ENCODE measurements around the gene TSPAN17. TPM values are rescaled to one million over a fixed set of nuclear protein-coding genes. Genes with fewer than 3 reads are reported as not detected.

Gene TSPAN17
- total RNA-seq, 2 donors from 2014 or later: 14.2 to 19.3 TPM

GRCh38 chr5:176676361-176676824 lies 29.1 kb downstream of the TSPAN17 start:
- H3K27ac Mint-ChIP-seq: no peak overlapping the region
- no peak for DNase-seq
- H3K36me3 Mint-ChIP-seq (ENCODE audit: low read depth): peaks cover 9% of the 10 kb centered on the region
- H3K9me3 ChIP-seq (ENCODE audit: control insufficient read depth, low read length, poor library complexity, severe bottlenecking): no peaks in the 10 kb centered on the region
- no peak overlapping the region for H3K4me3 Mint-ChIP-seq
- no peak for ATAC-seq
- peaks cover 72% of the 10 kb centered on the region for H3K27me3 Mint-ChIP-seq
- peaks cover 6% of the 10 kb centered on the region for H3K4me1 Mint-ChIP-seq

GRCh38 chr5:176677209-176677939 lies 30.1 kb downstream of the TSPAN17 start:
- Mint-ChIP-seq H3K4me3 (no peak overlapping the region), H3K4me1 (peaks cover 6% of the 10 kb centered on the region), H3K27ac (no peak overlapping the region), H3K27me3 (peaks cover 72% of the 10 kb centered on the region), H3K36me3 (ENCODE audit: low read depth) (peaks cover 12% of the 10 kb centered on the region)
- DNase-seq (no peak), ATAC-seq (no peak)
- H3K9me3 ChIP-seq (ENCODE audit: control insufficient read depth, low read length, poor library complexity, severe bottlenecking): no peaks in the 10 kb centered on the region

- no peak for DNase-seq
- Mint-ChIP-seq H3K27me3 (peaks cover 72% of the 10 kb centered on the region), H3K4me1 (peaks cover 6% of the 10 kb centered on the region), H3K27ac (no peak overlapping the region), H3K36me3 (ENCODE audit: low read depth) (peaks cover 12% of the 10 kb centered on the region), H3K4me3 (no peak overlapping the region)
- no peak for ATAC-seq
- no peaks in the 10 kb centered on the region for H3K9me3 ChIP-seq (ENCODE audit: control insufficient read depth, low read length, poor library complexity, severe bottlenecking)
These were observed 31.3 kb downstream of the TSPAN17 start for GRCh38 chr5:176678584-176678983.

GRCh38 chr5:176679365-176680225 lies 32.3 kb downstream of the TSPAN17 start:
- ATAC-seq: no peak
- H3K27me3 Mint-ChIP-seq: peaks cover 72% of the 10 kb centered on the region
- no peak overlapping the region for H3K4me3 Mint-ChIP-seq
- H3K9me3 ChIP-seq (ENCODE audit: control insufficient read depth, low read length, poor library complexity, severe bottlenecking): no peaks in the 10 kb centered on the region
- DNase-seq: no peak
- H3K36me3 Mint-ChIP-seq (ENCODE audit: low read depth): peaks cover 12% of the 10 kb centered on the region
- H3K4me1 Mint-ChIP-seq: peaks cover 6% of the 10 kb centered on the region
- H3K27ac Mint-ChIP-seq: no peak overlapping the region

- Mint-ChIP-seq H3K27ac (no peak overlapping the region), H3K27me3 (peaks cover 72% of the 10 kb centered on the region)
- ATAC-seq: no peak
These were observed 32.9 kb downstream of the TSPAN17 start for GRCh38 chr5:176680226-176680563.

GRCh38 chr5:176682016-176682531 lies 34.8 kb downstream of the TSPAN17 start:
- no peaks in the 10 kb centered on the region for H3K9me3 ChIP-seq (ENCODE audit: control insufficient read depth, low read length, poor library complexity, severe bottlenecking)
- H3K4me1 Mint-ChIP-seq: peaks cover 6% of the 10 kb centered on the region
- H3K27ac Mint-ChIP-seq: no peak overlapping the region
- ATAC-seq (no peak), DNase-seq (no peak)
- no peak overlapping the region for H3K4me3 Mint-ChIP-seq
- peaks cover 60% of the 10 kb centered on the region for H3K27me3 Mint-ChIP-seq
- H3K36me3 Mint-ChIP-seq (ENCODE audit: low read depth): peaks cover 12% of the 10 kb centered on the region

More at GRCh38 chr5:176680226-176680563, 32.9 kb downstream of the TSPAN17 start:
- DNase-seq: no peak
- peaks cover 6% of the 10 kb centered on the region for H3K4me1 Mint-ChIP-seq
- no peaks in the 10 kb centered on the region for H3K9me3 ChIP-seq (ENCODE audit: control insufficient read depth, low read length, poor library complexity, severe bottlenecking)
- H3K36me3 Mint-ChIP-seq (ENCODE audit: low read depth): peaks cover 12% of the 10 kb centered on the region
- H3K4me3 Mint-ChIP-seq: no peak overlapping the region

- peaks cover 39% of the 10 kb centered on the region for H3K27me3 Mint-ChIP-seq
These were observed 37.7 kb downstream of the TSPAN17 start for GRCh38 chr5:176685010-176685409.

GRCh38 chr5:176687247-176687646 lies 40.0 kb downstream of the TSPAN17 start:
- no peak overlapping the region for H3K4me3 Mint-ChIP-seq

More at GRCh38 chr5:176685010-176685409, 37.7 kb downstream of the TSPAN17 start:
- no peak overlapping the region for H3K4me3 Mint-ChIP-seq
- no peak overlapping the region for H3K27ac Mint-ChIP-seq
- no peaks in the 10 kb centered on the region for H3K4me1 Mint-ChIP-seq
- peaks cover 3% of the 10 kb centered on the region for H3K36me3 Mint-ChIP-seq (ENCODE audit: low read depth)
- DNase-seq (no peak), ATAC-seq (no peak)
- no peaks in the 10 kb centered on the region for H3K9me3 ChIP-seq (ENCODE audit: control insufficient read depth, low read length, poor library complexity, severe bottlenecking)

GRCh38 chr5:176687881-176688280 lies 40.6 kb downstream of the TSPAN17 start:
- Mint-ChIP-seq H3K4me1 (peaks cover 3% of the 10 kb centered on the region), H3K27ac (no peak overlapping the region)

More at GRCh38 chr5:176687247-176687646, 40.0 kb downstream of the TSPAN17 start:
- H3K36me3 Mint-ChIP-seq (ENCODE audit: low read depth): peaks cover 3% of the 10 kb centered on the region
- no peaks in the 10 kb centered on the region for H3K9me3 ChIP-seq (ENCODE audit: control insufficient read depth, low read length, poor library complexity, severe bottlenecking)
- peaks cover 41% of the 10 kb centered on the region for H3K27me3 Mint-ChIP-seq
- H3K4me1 Mint-ChIP-seq: peaks cover under 1% of the 10 kb centered on the region
- DNase-seq (no peak), ATAC-seq (no peak)
- H3K27ac Mint-ChIP-seq: no peak overlapping the region

GRCh38 chr5:176690911-176691310 lies 43.6 kb downstream of the TSPAN17 start:
- no peak overlapping the region for H3K27ac Mint-ChIP-seq
- H3K9me3 ChIP-seq (ENCODE audit: control insufficient read depth, low read length, poor library complexity, severe bottlenecking): no peaks in the 10 kb centered on the region
- H3K36me3 Mint-ChIP-seq (ENCODE audit: low read depth): peaks cover 3% of the 10 kb centered on the region
- no peak overlapping the region for H3K4me3 Mint-ChIP-seq
- no peak for DNase-seq
- H3K27me3 Mint-ChIP-seq: peaks cover 60% of the 10 kb centered on the region
- H3K4me1 Mint-ChIP-seq: peaks cover 6% of the 10 kb centered on the region
- no peak for ATAC-seq

More at GRCh38 chr5:176687881-176688280, 40.6 kb downstream of the TSPAN17 start:
- DNase-seq (no peak), ATAC-seq (no peak)
- Mint-ChIP-seq H3K27me3 (peaks cover 41% of the 10 kb centered on the region), H3K4me3 (no peak overlapping the region), H3K36me3 (ENCODE audit: low read depth) (peaks cover 3% of the 10 kb centered on the region)
- H3K9me3 ChIP-seq (ENCODE audit: control insufficient read depth, low read length, poor library complexity, severe bottlenecking): no peaks in the 10 kb centered on the region

GRCh38 chr5:176691524-176691923 lies 44.2 kb downstream of the TSPAN17 start:
- ATAC-seq: no peak

GRCh38 chr5:176692326-176692725 lies 45.0 kb downstream of the TSPAN17 start:
- no peak overlapping the region for H3K4me3 Mint-ChIP-seq
- H3K27ac Mint-ChIP-seq: no peak overlapping the region
- peaks cover 74% of the 10 kb centered on the region for H3K27me3 Mint-ChIP-seq
- peaks cover 5% of the 10 kb centered on the region for H3K36me3 Mint-ChIP-seq (ENCODE audit: low read depth)
- DNase-seq: no peak
- no peaks in the 10 kb centered on the region for H3K9me3 ChIP-seq (ENCODE audit: control insufficient read depth, low read length, poor library complexity, severe bottlenecking)
- no peak for ATAC-seq
- H3K4me1 Mint-ChIP-seq: peaks cover 9% of the 10 kb centered on the region

More at GRCh38 chr5:176691524-176691923, 44.2 kb downstream of the TSPAN17 start:
- no peaks in the 10 kb centered on the region for H3K9me3 ChIP-seq (ENCODE audit: control insufficient read depth, low read length, poor library complexity, severe bottlenecking)
- DNase-seq: no peak
- H3K27me3 Mint-ChIP-seq: peaks cover 66% of the 10 kb centered on the region
- H3K4me1 Mint-ChIP-seq: peaks cover 6% of the 10 kb centered on the region
- no peak overlapping the region for H3K4me3 Mint-ChIP-seq
- H3K36me3 Mint-ChIP-seq (ENCODE audit: low read depth): peaks cover 3% of the 10 kb centered on the region
- H3K27ac Mint-ChIP-seq: no peak overlapping the region

GRCh38 chr5:176692839-176693476 lies 45.7 kb downstream of the TSPAN17 start:
- no peak overlapping the region for H3K27ac Mint-ChIP-seq
- ATAC-seq (no peak), DNase-seq (no peak)
- H3K4me1 Mint-ChIP-seq: peaks cover 9% of the 10 kb centered on the region
- H3K36me3 Mint-ChIP-seq (ENCODE audit: low read depth): peaks cover 7% of the 10 kb centered on the region
- no peak overlapping the region for H3K4me3 Mint-ChIP-seq
- H3K9me3 ChIP-seq (ENCODE audit: control insufficient read depth, low read length, poor library complexity, severe bottlenecking): no peaks in the 10 kb centered on the region
- H3K27me3 Mint-ChIP-seq: peaks cover 80% of the 10 kb centered on the region

Data from T-helper 17 cell (primary cell).